HEK293 (cell line): ENCODE results near the gene BRF1.

Source experiments
- KLF7 ChIP-seq: fragments of 450-650 bp; formaldehyde crosslinking; IDR thresholded peaks from 2 replicates; pipeline ENCODE4 v1.5.1; 2016; ENCODE audit warnings: missing biosample characterization, missing genetic modification characterization, borderline replicate concordance
- MEIS1 ChIP-seq: sonication (generic); formaldehyde crosslinking; IDR thresholded peaks from 2 replicates; pipeline ENCODE4 v1.8.1; 2022; ENCODE audit warnings: missing genetic modification reagents, mild to moderate bottlenecking, borderline replicate concordance
- SP3 ChIP-seq: fragments of 450-650 bp; formaldehyde crosslinking; IDR thresholded peaks from 2 replicates; pipeline ENCODE4 v1.5.1; 2016; ENCODE audit warnings: missing biosample characterization, missing genetic modification characterization
- TRIM28 ChIP-seq: IDR thresholded peaks from 2 replicates; pipeline ENCODE4 v1.6.1; 2011; ENCODE audit warnings: low read length, control low read depth, borderline replicate concordance
- ZBTB6 ChIP-seq: fragments of 450-650 bp; formaldehyde crosslinking; IDR thresholded peaks from 2 replicates; pipeline ENCODE4 v1.5.1; 2017; ENCODE audit warnings: missing biosample characterization, missing genetic modification characterization
- ZFP69B ChIP-seq: fragments of 450-650 bp; formaldehyde crosslinking; IDR thresholded peaks from 2 replicates; pipeline ENCODE4 v1.5.1; 2016; ENCODE audit warnings: missing biosample characterization, missing genetic modification characterization
- ZNF138 ChIP-seq: fragments of 450-650 bp; formaldehyde crosslinking; IDR thresholded peaks from 2 replicates; pipeline ENCODE4 v1.5.1; 2016; ENCODE audit warnings: missing biosample characterization, missing genetic modification characterization, borderline replicate concordance
- ZNF140 ChIP-seq: fragments of 450-650 bp; formaldehyde crosslinking; IDR thresholded peaks from 2 replicates; pipeline ENCODE4 v1.5.1; 2016; ENCODE audit warnings: missing biosample characterization, missing genetic modification characterization
- ZNF146 ChIP-seq: fragments of 450-650 bp; formaldehyde crosslinking; IDR thresholded peaks from 2 replicates; pipeline ENCODE4 v1.5.1; 2016; ENCODE audit warnings: missing biosample characterization, missing genetic modification characterization
- ZNF148 ChIP-seq: fragments of 450-650 bp; formaldehyde crosslinking; IDR thresholded peaks from 2 replicates; pipeline ENCODE4 v1.5.0; 2017; ENCODE audit warnings: missing biosample characterization, missing genetic modification characterization, borderline replicate concordance
- ZNF155 ChIP-seq: fragments of 450-650 bp; formaldehyde crosslinking; IDR thresholded peaks from 2 replicates; pipeline ENCODE4 v1.5.1; 2016; ENCODE audit warnings: missing biosample characterization, missing genetic modification characterization
- ZNF169 ChIP-seq: fragments of 450-650 bp; formaldehyde crosslinking; IDR thresholded peaks from 2 replicates; pipeline ENCODE4 v1.5.1; 2016; ENCODE audit warnings: missing biosample characterization, missing genetic modification characterization
- ZNF19 ChIP-seq: fragments of 450-650 bp; formaldehyde crosslinking; IDR thresholded peaks from 2 replicates; pipeline ENCODE4; 2016; ENCODE audit warnings: missing biosample characterization, missing genetic modification characterization, low read depth
- ZNF221 ChIP-seq: fragments of 450-650 bp; formaldehyde crosslinking; IDR thresholded peaks from 2 replicates; pipeline ENCODE4 v1.5.1; 2017; ENCODE audit warnings: missing biosample characterization, missing genetic modification characterization, borderline replicate concordance
- ZNF23 ChIP-seq: fragments of 450-650 bp; formaldehyde crosslinking; IDR thresholded peaks from 2 replicates; pipeline ENCODE4 v1.5.1; 2016; ENCODE audit warnings: missing biosample characterization, missing genetic modification characterization, borderline replicate concordance
- ZNF350 ChIP-seq: fragments of 450-650 bp; formaldehyde crosslinking; IDR thresholded peaks from 2 replicates; pipeline ENCODE4 v1.5.0; 2017; ENCODE audit warnings: missing biosample characterization, mild to moderate bottlenecking, missing genetic modification characterization
- ZNF37A ChIP-seq: fragments of 450-650 bp; IDR thresholded peaks from 2 replicates; pipeline ENCODE4 v1.5.1; 2018; ENCODE audit warnings: missing biosample characterization, missing genetic modification characterization
- ZNF394 ChIP-seq: fragments of 450-650 bp; formaldehyde crosslinking; IDR thresholded peaks from 2 replicates; pipeline ENCODE4 v1.5.1; 2016; ENCODE audit warnings: missing biosample characterization, missing genetic modification characterization, mild to moderate bottlenecking, moderate library complexity, borderline replicate concordance
- ZNF398 ChIP-seq: fragments of 450-650 bp; formaldehyde crosslinking; IDR thresholded peaks from 2 replicates; pipeline ENCODE4 v1.5.1; 2017; ENCODE audit warnings: missing biosample characterization, missing genetic modification characterization
- ZNF416 ChIP-seq: fragments of 450-650 bp; formaldehyde crosslinking; IDR thresholded peaks from 2 replicates; pipeline ENCODE4 v1.5.1; 2016; ENCODE audit warnings: missing biosample characterization, missing genetic modification characterization
- ZNF433 ChIP-seq: fragments of 450-650 bp; formaldehyde crosslinking; IDR thresholded peaks from 2 replicates; pipeline ENCODE4 v1.5.1; 2016; ENCODE audit warnings: missing biosample characterization, missing genetic modification characterization, low read depth
- ZNF510 ChIP-seq: fragments of 450-650 bp; formaldehyde crosslinking; IDR thresholded peaks from 2 replicates; pipeline ENCODE4 v1.5.1; 2018; ENCODE audit warnings: mild to moderate bottlenecking, missing genetic modification characterization, missing biosample characterization; ENCODE audit not compliant: insufficient replicate concordance
- ZNF596 ChIP-seq: fragments of 450-650 bp; IDR thresholded peaks from 2 replicates; pipeline ENCODE4 v1.5.0; 2018; ENCODE audit warnings: missing biosample characterization, mild to moderate bottlenecking, missing genetic modification characterization, moderate library complexity
- ZNF624 ChIP-seq: fragments of 450-650 bp; formaldehyde crosslinking; IDR thresholded peaks from 2 replicates; pipeline ENCODE4 v1.5.1; 2017; ENCODE audit warnings: missing biosample characterization, missing genetic modification characterization
- ZNF645 ChIP-seq: fragments of 450-650 bp; formaldehyde crosslinking; IDR thresholded peaks from 2 replicates; pipeline ENCODE4; 2016; ENCODE audit warnings: missing biosample characterization, missing genetic modification characterization
- ZNF660 ChIP-seq: fragments of 450-650 bp; IDR thresholded peaks from 2 replicates; pipeline ENCODE4 v1.5.1; 2018; ENCODE audit warnings: missing biosample characterization, mild to moderate bottlenecking, missing genetic modification characterization
- ZNF777 ChIP-seq: fragments of 450-650 bp; formaldehyde crosslinking; IDR thresholded peaks from 2 replicates; pipeline ENCODE4 v1.5.1; 2017; ENCODE audit warnings: missing biosample characterization, missing genetic modification characterization, borderline replicate concordance
- ZNF791 ChIP-seq: fragments of 450-650 bp; formaldehyde crosslinking; IDR thresholded peaks from 2 replicates; pipeline ENCODE4 v1.5.1; 2016; ENCODE audit warnings: missing biosample characterization, missing genetic modification characterization
- ZNF843 ChIP-seq: fragments of 450-650 bp; formaldehyde crosslinking; IDR thresholded peaks from 2 replicates; pipeline ENCODE4 v1.5.1; 2016; ENCODE audit warnings: missing biosample characterization, missing genetic modification characterization
- TF ChIP-seq, protein P1 (sequence below): fragments of 450-650 bp; formaldehyde crosslinking; IDR thresholded peaks from 2 replicates; pipeline ENCODE4 v1.5.1; 2016; ENCODE audit warnings: missing biosample characterization, missing genetic modification characterization, low read depth
- TF ChIP-seq, protein P2 (sequence below): fragments of 450-650 bp; formaldehyde crosslinking; IDR thresholded peaks from 2 replicates; pipeline ENCODE4 v1.5.1; 2017; ENCODE audit warnings: missing biosample characterization, missing genetic modification characterization

BRF1 gene

GRCh38 chr14:105249182-105250007 lies 51.4 kb downstream of the BRF1 start (continued):
- TF ChIP-seq, protein P1, sequence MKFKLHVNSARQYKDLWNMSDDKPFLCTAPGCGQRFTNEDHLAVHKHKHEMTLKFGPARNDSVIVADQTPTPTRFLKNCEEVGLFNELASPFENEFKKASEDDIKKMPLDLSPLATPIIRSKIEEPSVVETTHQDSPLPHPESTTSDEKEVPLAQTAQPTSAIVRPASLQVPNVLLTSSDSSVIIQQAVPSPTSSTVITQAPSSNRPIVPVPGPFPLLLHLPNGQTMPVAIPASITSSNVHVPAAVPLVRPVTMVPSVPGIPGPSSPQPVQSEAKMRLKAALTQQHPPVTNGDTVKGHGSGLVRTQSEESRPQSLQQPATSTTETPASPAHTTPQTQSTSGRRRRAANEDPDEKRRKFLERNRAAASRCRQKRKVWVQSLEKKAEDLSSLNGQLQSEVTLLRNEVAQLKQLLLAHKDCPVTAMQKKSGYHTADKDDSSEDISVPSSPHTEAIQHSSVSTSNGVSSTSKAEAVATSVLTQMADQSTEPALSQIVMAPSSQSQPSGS, result no peak
- no peak for TF ChIP-seq TRIM28
- no peak for TF ChIP-seq ZNF350 (tag by site-specific recombination)
- no peak for TF ChIP-seq ZNF791
- TF ChIP-seq ZNF433 (tag by site-specific recombination), result no peak
- TF ChIP-seq ZNF138 (tag by site-specific recombination), result no peak
- no peak for TF ChIP-seq ZNF37A (tag by site-specific recombination)
- no peak for TF ChIP-seq ZNF645 (tag by site-specific recombination)
- TF ChIP-seq ZNF146, result no peak
- no peak for TF ChIP-seq SP3 (tag by site-specific recombination)
- no peak for TF ChIP-seq ZNF596 (tag by site-specific recombination)
- TF ChIP-seq, protein P2, sequence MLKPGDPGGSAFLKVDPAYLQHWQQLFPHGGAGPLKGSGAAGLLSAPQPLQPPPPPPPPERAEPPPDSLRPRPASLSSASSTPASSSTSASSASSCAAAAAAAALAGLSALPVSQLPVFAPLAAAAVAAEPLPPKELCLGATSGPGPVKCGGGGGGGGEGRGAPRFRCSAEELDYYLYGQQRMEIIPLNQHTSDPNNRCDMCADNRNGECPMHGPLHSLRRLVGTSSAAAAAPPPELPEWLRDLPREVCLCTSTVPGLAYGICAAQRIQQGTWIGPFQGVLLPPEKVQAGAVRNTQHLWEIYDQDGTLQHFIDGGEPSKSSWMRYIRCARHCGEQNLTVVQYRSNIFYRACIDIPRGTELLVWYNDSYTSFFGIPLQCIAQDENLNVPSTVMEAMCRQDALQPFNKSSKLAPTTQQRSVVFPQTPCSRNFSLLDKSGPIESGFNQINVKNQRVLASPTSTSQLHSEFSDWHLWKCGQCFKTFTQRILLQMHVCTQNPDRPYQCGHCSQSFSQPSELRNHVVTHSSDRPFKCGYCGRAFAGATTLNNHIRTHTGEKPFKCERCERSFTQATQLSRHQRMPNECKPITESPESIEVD (tag by site-specific recombination), result no peak
- no peak for TF ChIP-seq ZNF19 (tag by site-specific recombination)
- TF ChIP-seq ZNF398 (tag by site-specific recombination), result no peak
- no peak for TF ChIP-seq ZNF843 (tag by site-specific recombination)
- no peak for TF ChIP-seq ZBTB6 (tag by site-specific recombination)
- no peak for TF ChIP-seq ZNF777 (tag by site-specific recombination)
- no peak for TF ChIP-seq ZNF394
- no peak for TF ChIP-seq ZNF148
- no peak for TF ChIP-seq KLF7 (tag by site-specific recombination)
- no peak for TF ChIP-seq ZNF155 (tag by site-specific recombination)
- no peak for TF ChIP-seq ZNF624
- no peak for TF ChIP-seq ZNF660
- TF ChIP-seq ZFP69B (tag by site-specific recombination), result peak; percentile 30; the same call in 1 of the 2 replicates
- TF ChIP-seq ZNF140 (tag by site-specific recombination), result no peak
- no peak for TF ChIP-seq MEIS1 (CRISPR knock-in tag)
- no peak for TF ChIP-seq ZNF416 (tag by site-specific recombination)
- TF ChIP-seq ZNF510 (tag by site-specific recombination), result no peak
- TF ChIP-seq ZNF169 (tag by site-specific recombination), result no peak
- TF ChIP-seq ZNF23, result no peak
- no peak for TF ChIP-seq ZNF221
